CD4-positive, alpha-beta T cell treated with Interleukin-4 for 1 hour (primary cell): ENCODE results near the gene RASSF8.

Source experiments
- DNase-seq, 2 donors: peaks; one replicate each; pipeline ENCODE4 v3.0.0-alpha.2; 2020 to 2022

Gene RASSF8

GRCh38 chr12:26112232-26112631 is 153.8 kb downstream of the RASSF8 start:
- DNase-seq, result no peak

GRCh38 chr12:26112703-26113147 is 154.2 kb downstream of the RASSF8 start:
- no peak for DNase-seq

GRCh38 chr12:26113181-26113654 is 154.7 kb downstream of the RASSF8 start:
- DNase-seq, result no peak

- peak; percentile 71 to 87 for DNase-seq
Observed at GRCh38 chr12:26113853-26114719, 155.6 kb downstream of the RASSF8 start.

- DNase-seq, result no peak
Observed at GRCh38 chr12:26114720-26115401, 156.4 kb downstream of the RASSF8 start.

- no peak for DNase-seq
Observed at GRCh38 chr12:26116829-26117715, 158.6 kb downstream of the RASSF8 start.

- no peak for DNase-seq
Observed at GRCh38 chr12:26118308-26118707, 159.8 kb downstream of the RASSF8 start.

GRCh38 chr12:26119391-26119989 is 161.0 kb downstream of the RASSF8 start:
- no peak for DNase-seq

GRCh38 chr12:26120561-26121274 is 162.2 kb downstream of the RASSF8 start:
- no peak for DNase-seq

- no peak for DNase-seq
Observed at GRCh38 chr12:26121323-26122060, 163.0 kb downstream of the RASSF8 start.

GRCh38 chr12:26122061-26122680 is 163.7 kb downstream of the RASSF8 start:
- peak in 1 of 2 donors; percentile 32 for DNase-seq

GRCh38 chr12:26122681-26123481 is 164.4 kb downstream of the RASSF8 start:
- DNase-seq, result peak in 1 of 2 donors; percentile 40

- no peak for DNase-seq
Observed at GRCh38 chr12:26123482-26123980, 165.0 kb downstream of the RASSF8 start.

- DNase-seq, result peak in 1 of 2 donors; percentile 44
Observed at GRCh38 chr12:26124446-26125399, 166.2 kb downstream of the RASSF8 start, which contains the start of gene BHLHE41. Gene BHLHE41 (minus strand): TSS chr12:26125037. CDS start chr12:26124779, 258 bp downstream.

- peak in 1 of 2 donors; percentile 56 for DNase-seq
Observed at GRCh38 chr12:26125400-26126339, 167.2 kb downstream of the RASSF8 start.
